DMS114 treated with DMSO at 0.1 percent for 48 hours (cell line): ENCODE data around the gene MAGOHB.
A peak's percentile ranks its signal among the peaks of the same experiment; 100 is the strongest.
"Not testable (repeated sequence)": the region's sequence is repeated elsewhere in the genome, so short reads cannot be mapped to it uniquely, and the experiment has no call there.

Experiments used
- DNase-seq: peaks from one replicate; lab custom pipeline; 2025; ENCODE audit not compliant: unreplicated experiment; lab: John Stamatoyannopoulos, UW

The MAGOHB gene

GRCh38 chr12:10612984-10613348 is 443 bp downstream of the MAGOHB start:
- peak; percentile 59 for DNase-seq

- DNase-seq: no peak
Measured at GRCh38 chr12:10612110-10612509, 1.3 kb downstream of the MAGOHB start.

GRCh38 chr12:10611258-10611657 is 2.2 kb downstream of the MAGOHB start:
- not testable (repeated sequence) for DNase-seq

- no peak for DNase-seq
Measured at GRCh38 chr12:10610188-10610587, 3.2 kb downstream of the MAGOHB start.

GRCh38 chr12:10607885-10608458 is 5.4 kb downstream of the MAGOHB start:
- DNase-seq: peak; percentile 50

- no peak for DNase-seq
Measured at GRCh38 chr12:10601860-10602259, 11.5 kb downstream of the MAGOHB start.

- DNase-seq: no peak
Measured at GRCh38 chr12:10600988-10601387, 12.4 kb downstream of the MAGOHB start.

- no peak for DNase-seq
Measured at GRCh38 chr12:10595881-10596280, 17.5 kb downstream of the MAGOHB start.

- DNase-seq: no peak
Measured at GRCh38 chr12:10590966-10591365, 22.4 kb downstream of the MAGOHB start.

GRCh38 chr12:10584415-10584814 is 29.0 kb downstream of the MAGOHB start:
- no peak for DNase-seq

GRCh38 chr12:10582704-10583103 is 30.7 kb downstream of the MAGOHB start:
- no peak for DNase-seq

- not testable (repeated sequence) for DNase-seq
Measured at GRCh38 chr12:10582133-10582532, 31.3 kb downstream of the MAGOHB start.

- DNase-seq: no peak
Measured at GRCh38 chr12:10574307-10574706, 39.1 kb downstream of the MAGOHB start.

GRCh38 chr12:10572021-10572490 is 41.4 kb downstream of the MAGOHB start:
- not testable (repeated sequence) for DNase-seq

- DNase-seq: no peak
Measured at GRCh38 chr12:10571141-10571540, 42.3 kb downstream of the MAGOHB start.

- DNase-seq: no peak
Measured at GRCh38 chr12:10567813-10568212, 45.6 kb downstream of the MAGOHB start.

GRCh38 chr12:10563966-10564365 is 49.4 kb downstream of the MAGOHB start:
- DNase-seq: no peak

- no peak for DNase-seq
Measured at GRCh38 chr12:10563002-10563401, 50.4 kb downstream of the MAGOHB start.

- DNase-seq: peak; percentile 44
Measured at GRCh38 chr12:10562306-10562933, 51.0 kb downstream of the MAGOHB start.

- no peak for DNase-seq
Measured at GRCh38 chr12:10559244-10559643, 54.2 kb downstream of the MAGOHB start.

GRCh38 chr12:10558789-10559188 is 54.6 kb downstream of the MAGOHB start:
- DNase-seq: no peak

GRCh38 chr12:10558301-10558700 is 55.1 kb downstream of the MAGOHB start:
- DNase-seq: no peak

GRCh38 chr12:10557766-10558165 is 55.6 kb downstream of the MAGOHB start:
- no peak for DNase-seq
